HG02970 (cell line): ENCODE data around the gene SLCO2B1.

Experiments
- ATAC-seq: cut with Tn5 transposase; IDR thresholded peaks from one replicate; pipeline ENCODE4 v1.9.1; 2021; ENCODE audit warnings: mild to moderate bottlenecking, moderate library complexity, moderate number of reproducible peaks; ENCODE audit not compliant: unreplicated experiment, low FRiP score

Gene SLCO2B1

DNA sequence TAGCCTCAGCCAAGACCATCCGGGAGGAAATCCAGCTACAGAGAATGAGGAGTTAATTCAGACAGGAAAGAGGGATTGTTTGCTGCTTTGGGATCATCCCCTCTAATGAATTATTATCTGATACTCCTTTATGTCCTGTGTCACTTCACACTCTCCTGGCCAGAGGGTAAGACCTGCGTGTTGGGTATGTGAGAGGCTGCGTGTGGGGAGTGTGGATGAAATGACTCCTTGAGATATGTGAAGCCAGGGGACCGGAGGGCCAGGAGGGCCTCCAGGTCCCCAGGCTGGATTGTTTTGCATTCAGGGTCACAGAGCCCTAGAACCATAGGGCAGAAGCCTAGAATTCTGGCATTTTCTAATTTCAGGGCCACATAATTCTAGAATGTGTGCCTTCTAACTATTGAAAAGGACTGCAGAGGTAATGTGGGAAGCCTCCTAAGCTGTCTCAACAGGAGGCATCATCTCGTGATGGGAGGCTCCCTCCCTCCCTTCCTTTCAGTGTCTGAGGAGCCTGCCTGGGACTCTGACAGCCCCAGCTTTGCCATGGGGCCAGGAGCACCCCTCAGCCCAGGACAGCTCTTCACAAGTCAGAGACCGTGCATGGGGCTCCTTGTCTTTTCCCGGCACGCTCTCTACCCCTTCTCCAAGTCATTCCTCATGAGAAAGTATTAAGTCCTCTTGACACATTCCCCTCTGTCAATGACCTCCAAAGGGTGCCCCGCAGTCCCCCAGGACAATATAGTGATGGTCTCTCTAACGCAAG is 93.3 kb downstream of the SLCO2B1 start:
- ATAC-seq: no peak

DNA sequence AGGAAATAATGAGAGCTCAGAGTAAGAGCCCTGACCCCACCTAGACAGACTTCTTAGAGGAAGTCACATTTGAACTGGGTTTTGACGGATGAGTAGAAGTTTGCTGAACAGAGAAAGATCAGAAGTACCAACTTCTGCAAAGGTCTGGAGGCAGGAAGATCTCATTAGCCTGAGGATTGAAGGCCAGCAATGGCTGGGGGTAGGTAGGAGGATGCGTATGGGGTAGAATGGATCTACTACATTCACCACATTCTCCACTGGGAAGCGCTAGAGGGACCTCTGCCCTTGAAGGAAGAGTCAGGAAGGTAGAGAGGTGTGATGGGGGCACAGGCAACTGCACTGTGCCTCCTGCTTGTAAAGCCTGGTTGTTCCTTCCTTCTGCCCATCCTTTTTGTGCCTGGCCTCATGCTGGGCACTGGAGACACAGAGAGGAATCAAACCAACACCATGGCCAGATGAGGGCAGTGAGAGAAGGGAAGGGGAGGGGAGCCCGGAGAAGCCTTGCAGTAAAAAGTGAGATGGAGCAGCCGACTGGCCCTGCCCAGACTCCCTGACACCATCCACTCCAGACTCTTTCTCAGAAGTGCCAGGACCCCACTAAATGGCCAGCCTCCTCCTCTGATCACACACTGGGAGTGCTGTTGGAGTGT is 94.6 kb downstream of the SLCO2B1 start:
- ATAC-seq: no peak

DNA sequence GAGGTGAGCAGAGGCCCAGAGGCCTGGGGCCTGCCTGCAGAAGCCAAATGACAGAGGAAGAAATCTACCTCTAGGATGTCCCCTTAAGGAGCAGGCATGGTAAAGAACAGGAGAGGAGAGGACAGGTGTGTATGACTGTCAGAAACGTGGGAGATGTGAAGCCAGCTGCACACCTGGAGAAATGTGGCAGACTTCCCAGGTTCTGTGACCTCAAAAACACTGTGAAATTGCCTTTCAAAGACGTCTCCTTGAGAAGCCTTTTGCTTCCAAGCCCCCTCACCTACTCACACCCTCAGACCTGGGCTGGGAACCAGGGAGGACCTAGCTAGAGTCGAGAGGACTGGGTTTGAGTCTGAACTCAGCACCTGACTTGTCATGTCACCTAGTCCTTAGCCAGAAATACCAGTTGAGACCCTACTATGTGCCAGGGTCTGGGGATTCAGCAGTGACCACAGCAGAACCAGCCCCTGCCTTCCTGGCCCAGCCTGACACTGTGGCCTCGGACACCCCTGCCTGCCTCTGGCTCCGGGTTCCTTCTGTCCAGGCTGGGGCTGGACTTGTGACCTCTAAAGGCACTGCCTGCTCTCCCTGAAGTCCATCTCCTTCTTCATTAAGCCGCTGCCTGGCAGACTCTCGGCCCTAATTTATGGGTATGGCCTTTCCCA is 95.2 kb downstream of the SLCO2B1 start:
- no peak for ATAC-seq

DNA sequence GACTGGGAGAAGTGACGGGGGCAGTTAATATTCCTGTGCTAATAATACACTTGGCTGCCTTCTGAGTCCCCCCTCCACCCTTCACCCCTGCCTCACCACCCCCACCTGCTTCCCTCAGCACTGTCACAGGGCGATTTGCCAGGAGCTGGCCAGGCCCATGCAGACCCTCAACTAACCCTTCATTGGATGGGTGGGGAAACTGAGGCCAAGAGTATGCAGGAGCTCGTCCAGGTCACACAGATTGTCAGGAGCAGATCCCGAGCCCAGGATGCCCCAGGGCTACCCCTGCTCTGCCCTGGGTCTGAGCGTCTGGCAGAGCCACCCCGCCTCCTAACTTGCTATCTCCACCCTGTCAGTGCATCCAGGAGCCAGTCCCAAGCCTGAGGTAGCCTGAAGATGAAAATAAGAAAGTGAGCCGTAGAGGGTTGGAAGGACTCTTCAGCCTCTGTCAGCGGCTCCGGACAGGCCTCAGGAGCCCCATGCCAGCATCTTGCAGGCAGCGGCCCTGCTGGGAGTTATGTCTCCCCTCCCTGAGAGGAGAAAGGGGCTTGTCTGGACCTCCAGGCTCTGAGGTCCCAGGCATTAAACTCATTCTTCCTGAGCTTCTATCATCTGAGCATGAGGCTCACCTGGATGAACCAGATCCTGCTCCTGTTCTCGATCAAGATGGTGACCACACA is 95.9 kb downstream of the SLCO2B1 start:
- ATAC-seq: no peak

DNA sequence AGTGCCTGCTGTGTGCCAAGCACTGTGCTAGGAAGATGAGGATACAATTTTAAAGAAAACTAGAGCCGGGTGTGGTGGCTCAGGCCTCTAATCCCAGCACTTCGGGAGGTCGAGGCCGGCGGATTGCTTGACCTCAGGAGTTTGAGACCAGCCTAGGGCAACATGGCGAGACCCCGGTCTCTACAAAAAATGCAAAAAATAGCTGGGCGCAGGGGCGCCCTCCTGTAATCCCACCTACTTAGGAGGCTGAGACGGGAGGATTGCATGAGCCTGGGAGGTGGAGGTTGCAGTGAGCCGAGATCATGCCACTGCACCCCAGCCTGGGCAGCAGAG is 98.0 kb downstream of the SLCO2B1 start:
- no peak for ATAC-seq

DNA sequence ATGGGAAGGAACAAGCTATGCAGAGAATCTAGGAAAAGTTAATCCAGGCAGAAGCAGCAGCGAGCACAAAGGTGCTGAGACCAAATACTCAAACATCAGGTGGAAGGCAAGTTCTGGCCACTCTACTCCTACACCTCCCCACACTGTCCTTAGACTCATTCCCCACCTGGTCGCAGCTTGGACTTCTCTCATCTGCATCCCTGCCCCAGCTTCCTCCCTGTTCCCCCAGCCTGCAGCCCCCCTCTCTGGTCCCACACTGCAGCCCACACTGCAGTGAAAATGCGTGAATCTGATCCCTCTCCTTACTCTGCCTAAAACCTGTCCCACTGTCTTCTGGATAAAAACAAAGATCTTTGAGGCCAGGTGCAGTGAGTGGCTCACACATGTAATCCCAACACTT is 98.8 kb downstream of the SLCO2B1 start:
- no peak for ATAC-seq

DNA sequence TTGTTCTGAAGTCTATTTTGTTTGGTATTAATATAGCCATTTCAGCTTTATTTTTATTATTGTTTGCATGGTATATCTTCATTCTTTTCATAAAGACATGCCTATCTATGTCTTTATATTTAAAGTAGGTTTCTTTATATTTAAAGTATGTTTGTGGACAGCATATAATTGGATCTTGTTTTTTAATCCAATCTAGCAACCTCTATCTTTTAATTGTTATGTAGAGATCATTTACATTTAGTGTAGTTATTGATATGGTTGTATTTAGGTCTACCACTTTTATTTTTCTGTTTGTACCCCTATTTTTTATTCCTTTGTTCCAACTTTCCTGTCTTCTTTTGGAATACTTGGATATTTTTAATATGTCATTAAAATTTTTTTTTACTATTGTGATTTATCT is 103.4 kb downstream of the SLCO2B1 start:
- ATAC-seq: no peak
